Liver (tissue), 3 donors: ENCODE results near the gene GCN1.

Experiments used
- CTCF ChIP-seq: fragments of 150-350 bp; IDR thresholded peaks from 2 replicates; pipeline ENCODE4 v1.5.1; 2017; ENCODE audit warnings: improper control_type of control experiment, low read depth, low read length; ENCODE audit not compliant: missing input control
- MAX ChIP-seq: IDR thresholded peaks from 2 replicates; pipeline ENCODE4 v1.6.1; 2016; ENCODE audit warnings: antibody characterized with exemption
- SP1 ChIP-seq: IDR thresholded peaks from 2 replicates; pipeline ENCODE4 v1.6.1; 2018; ENCODE audit warnings: antibody characterized with exemption, mild to moderate bottlenecking
- TAF1 ChIP-seq: conservative IDR thresholded peaks from 2 replicates; pipeline ENCODE4 v1.6.1; 2016; ENCODE audit warnings: antibody characterized with exemption, mild to moderate bottlenecking
- donor health status: healthy.
- donor health status: healthy.

DNA sequence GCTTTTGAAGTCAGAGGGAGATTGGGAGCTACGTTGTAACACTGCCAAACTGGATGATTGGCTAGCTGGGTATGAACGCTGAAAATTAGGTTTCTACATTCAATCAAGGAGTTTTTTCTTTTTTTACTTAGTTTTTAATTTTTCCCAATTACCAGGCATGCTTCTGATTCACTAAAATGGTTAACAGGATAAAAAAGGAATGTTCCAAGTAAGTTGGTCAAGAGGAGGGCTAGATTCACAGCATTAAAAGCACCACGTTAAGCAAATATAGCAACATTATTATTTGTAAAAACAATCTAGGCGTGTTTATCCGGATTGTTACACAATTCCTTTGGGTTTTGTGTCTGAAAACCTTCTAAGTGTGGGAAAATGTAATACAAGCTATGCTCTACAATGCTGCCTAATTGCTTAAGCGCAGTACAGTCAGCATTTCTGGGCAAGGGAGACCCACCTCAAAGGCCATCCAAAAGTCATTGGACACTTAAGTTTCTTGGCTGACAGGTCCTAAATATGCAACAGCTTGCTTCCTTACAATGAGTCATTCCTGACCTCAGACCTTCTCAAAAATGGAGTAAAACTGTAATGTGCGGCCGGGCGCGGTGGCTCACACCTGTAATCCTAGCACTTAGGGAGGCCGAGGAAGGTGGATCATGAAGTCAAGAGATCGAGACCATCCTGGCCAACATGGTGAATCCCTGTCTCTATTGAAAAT, 5.2 kb upstream of the GCN1 start:
- TF ChIP-seq CTCF, result no peak
- no peak for TF ChIP-seq MAX
- TF ChIP-seq TAF1, result no peak
- TF ChIP-seq SP1, result no peak
